SKM-1 (cell line): ENCODE measurements around the gene PIWIL1.

Source experiments
- DNase-seq: peaks from one replicate; lab custom pipeline; 2025; ENCODE audit not compliant: unreplicated experiment; lab: John Stamatoyannopoulos, UW

PIWIL1 gene

GRCh38 chr12:130337488-130338303 lies at the start of gene PIWIL1:
PIWIL1 (plus strand) TSS chr12:130337887; CDS start chr12:130342592, 4,705 bp downstream.
- no peak for DNase-seq

- DNase-seq, result no peak
These were observed 49.5 kb upstream of the PIWIL1 start for GRCh38 chr12:130288206-130288605.

GRCh38 chr12:130288691-130289090 lies 49.0 kb upstream of the PIWIL1 start:
- DNase-seq, result no peak

GRCh38 chr12:130290114-130290513 lies 47.6 kb upstream of the PIWIL1 start:
- DNase-seq, result no peak

GRCh38 chr12:130298322-130299021 lies 39.2 kb upstream of the PIWIL1 start:
- no peak for DNase-seq

GRCh38 chr12:130299574-130299973 lies 38.1 kb upstream of the PIWIL1 start:
- no peak for DNase-seq

GRCh38 chr12:130300090-130300489 lies 37.6 kb upstream of the PIWIL1 start:
- DNase-seq, result no peak

- DNase-seq, result no peak
These were observed 36.8 kb upstream of the PIWIL1 start for GRCh38 chr12:130300737-130301535.

GRCh38 chr12:130301559-130301958 lies 36.1 kb upstream of the PIWIL1 start:
- no peak for DNase-seq

- no peak for DNase-seq
These were observed 33.9 kb upstream of the PIWIL1 start for GRCh38 chr12:130303781-130304180.

GRCh38 chr12:130307859-130308258 lies 29.8 kb upstream of the PIWIL1 start:
- DNase-seq, result no peak

GRCh38 chr12:130308393-130308792 lies 29.3 kb upstream of the PIWIL1 start:
- no peak for DNase-seq

- no peak for DNase-seq
These were observed 21.4 kb upstream of the PIWIL1 start for GRCh38 chr12:130316251-130316650.

- DNase-seq, result no peak
These were observed 17.2 kb upstream of the PIWIL1 start for GRCh38 chr12:130320536-130320935.

- DNase-seq, result no peak
These were observed 15.4 kb upstream of the PIWIL1 start for GRCh38 chr12:130322263-130322662.

- no peak for DNase-seq
These were observed 7.0 kb upstream of the PIWIL1 start for GRCh38 chr12:130330685-130331084.

GRCh38 chr12:130331146-130331545 lies 6.5 kb upstream of the PIWIL1 start:
- no peak for DNase-seq

GRCh38 chr12:130333341-130333740 lies 4.3 kb upstream of the PIWIL1 start:
- DNase-seq, result no peak

GRCh38 chr12:130334399-130334798 lies 3.3 kb upstream of the PIWIL1 start:
- no peak for DNase-seq

- no peak for DNase-seq
These were observed 2.8 kb upstream of the PIWIL1 start for GRCh38 chr12:130334937-130335336.

- DNase-seq, result no peak
These were observed 1.9 kb upstream of the PIWIL1 start for GRCh38 chr12:130335517-130336392.
